Jurkat, Clone E6-1 (cell line): ENCODE results near the gene EXOC6B.

Experiments
- DNase-seq: peaks from one replicate; pipeline ENCODE4 v3.0.0-alpha.2; 2011; ENCODE audit warnings: low read depth, low spot score
- H3K4me3 ChIP-seq: 2 replicates; pipeline ENCODE4 v1.5.1; 2011; ENCODE audit warnings: mild to moderate bottlenecking, low read length, control low read depth, moderate library complexity

EXOC6B gene

DNA sequence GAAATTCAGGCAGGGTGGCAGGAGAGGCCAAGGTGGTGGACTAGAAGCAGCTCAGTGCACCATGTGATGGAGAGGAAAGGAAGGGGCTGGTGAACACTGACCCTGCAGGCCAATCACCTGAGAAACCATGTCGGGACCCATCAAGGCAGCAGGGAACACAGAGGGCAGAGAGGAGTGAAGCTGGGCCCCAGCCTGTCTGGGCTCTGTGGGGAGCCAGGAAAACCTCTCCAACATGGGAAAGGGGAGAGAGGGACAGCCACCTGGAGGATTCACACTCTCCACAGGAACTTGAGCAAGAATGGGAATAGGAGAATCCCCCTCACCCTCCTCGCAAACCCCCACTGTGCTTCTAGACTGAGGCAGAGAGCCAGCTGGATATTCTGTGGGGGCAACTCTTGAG lies 592.6 kb downstream of the EXOC6B start:
- H3K4me3 ChIP-seq, result no peak overlapping the region
- DNase-seq, result no peak

DNA sequence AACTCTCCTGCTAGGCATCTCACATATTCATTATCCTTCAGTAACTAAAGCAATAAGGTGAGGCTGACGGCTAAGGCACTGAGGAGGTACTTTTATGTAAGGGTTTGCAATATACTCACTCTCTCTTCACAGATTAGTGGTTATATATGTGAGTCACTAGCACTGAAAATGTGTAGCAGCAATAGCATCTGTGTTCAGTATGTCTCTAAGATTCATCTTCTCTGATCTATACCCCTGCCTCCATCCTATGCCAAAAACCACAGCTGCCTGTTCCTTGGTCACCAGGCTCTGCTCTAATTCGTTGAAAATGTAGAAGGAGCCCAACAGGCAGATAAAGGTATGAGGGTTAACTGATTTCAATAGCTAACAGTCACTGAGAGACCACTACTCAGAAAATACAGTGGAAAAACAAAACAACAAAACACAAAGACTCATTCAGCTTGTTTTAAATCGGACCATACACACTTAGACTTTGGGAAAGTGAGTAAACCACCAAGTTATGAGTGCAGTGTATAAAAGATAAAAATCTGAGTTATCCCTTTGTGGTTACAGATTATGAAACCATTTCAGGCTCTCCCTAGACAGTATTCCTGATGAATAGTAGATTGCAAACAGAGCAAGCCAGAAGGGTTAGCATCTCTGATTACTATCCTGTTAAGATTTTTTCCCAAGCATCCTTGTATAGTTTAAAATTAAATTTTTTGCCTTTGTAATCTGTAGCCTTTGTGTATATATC lies 602.8 kb downstream of the EXOC6B start:
- H3K4me3 ChIP-seq, result no peak overlapping the region
- DNase-seq, result no peak

DNA sequence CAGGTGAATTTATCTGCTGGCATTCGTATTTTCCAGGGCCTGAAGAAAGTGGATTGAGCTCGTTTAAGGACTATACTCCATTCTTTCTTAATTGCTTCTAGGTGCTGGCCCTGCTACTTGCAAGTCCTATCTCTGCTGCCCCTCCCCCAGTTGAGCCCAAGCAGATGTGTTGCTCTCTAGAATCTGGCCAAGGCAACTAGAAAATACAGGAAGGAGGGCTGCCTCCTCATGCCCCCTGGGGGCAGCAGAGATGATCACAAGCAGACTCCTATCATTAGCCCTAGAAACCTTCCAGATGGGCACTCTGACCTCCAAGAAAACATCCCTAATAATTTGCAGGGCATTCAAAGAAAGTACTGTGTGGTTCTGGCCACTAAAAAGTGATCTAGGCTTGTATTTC lies 605.7 kb downstream of the EXOC6B start:
- DNase-seq, result peak; percentile 14
- H3K4me3 ChIP-seq, result no peak overlapping the region

DNA sequence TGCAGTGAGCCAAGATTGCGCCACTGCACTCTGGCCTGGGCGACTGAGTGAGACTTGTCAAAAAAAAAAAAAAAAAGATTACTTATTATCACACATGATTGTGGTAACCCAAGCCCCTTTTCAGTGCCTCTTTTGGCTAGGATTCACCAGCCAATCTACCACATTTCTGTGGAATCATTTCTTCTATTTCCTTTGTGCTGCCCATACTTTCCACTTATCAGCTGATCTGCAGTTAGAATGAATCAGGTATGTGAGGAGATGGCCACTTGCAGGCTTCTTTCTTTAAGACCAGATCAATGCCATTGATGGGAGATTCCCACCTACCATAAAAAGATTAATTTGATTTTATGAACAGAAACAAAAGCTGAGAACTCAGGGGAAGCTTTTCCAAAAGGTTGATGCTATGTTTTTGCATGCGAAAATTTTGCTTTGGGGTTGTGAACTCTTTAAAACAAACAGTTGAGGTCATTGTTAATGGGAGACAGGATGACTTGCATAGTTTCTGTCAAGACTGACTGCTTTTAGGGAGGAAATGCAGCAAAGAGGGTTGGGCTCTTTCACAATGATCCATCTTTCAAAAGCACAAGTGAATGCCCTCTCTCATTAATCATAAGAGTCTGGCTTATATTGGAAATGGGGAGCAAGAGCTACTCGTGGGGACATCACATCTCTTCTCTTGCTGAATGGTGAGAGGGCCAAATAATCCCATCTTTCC lies 611.2 kb downstream of the EXOC6B start:
- H3K4me3 ChIP-seq, result no peak overlapping the region
- DNase-seq, result no peak

DNA sequence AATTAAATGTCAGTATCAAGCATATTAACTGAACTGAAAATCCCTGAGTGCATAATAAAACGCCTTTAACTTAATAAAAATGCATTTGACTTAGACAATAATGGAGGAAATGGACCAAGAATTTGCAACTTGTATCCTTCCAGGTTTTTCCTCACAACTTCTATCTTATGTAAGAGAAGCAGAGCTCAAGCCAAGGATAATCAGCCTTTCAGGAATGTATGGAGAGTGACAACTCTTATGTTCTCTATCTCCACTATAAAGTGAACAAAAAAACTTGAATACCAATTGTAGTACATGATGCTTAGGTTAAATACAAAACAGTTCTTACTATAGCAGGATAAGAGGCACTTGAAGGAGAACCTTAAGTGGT lies 613.4 kb downstream of the EXOC6B start:
- DNase-seq, result no peak
- no peak overlapping the region for H3K4me3 ChIP-seq

DNA sequence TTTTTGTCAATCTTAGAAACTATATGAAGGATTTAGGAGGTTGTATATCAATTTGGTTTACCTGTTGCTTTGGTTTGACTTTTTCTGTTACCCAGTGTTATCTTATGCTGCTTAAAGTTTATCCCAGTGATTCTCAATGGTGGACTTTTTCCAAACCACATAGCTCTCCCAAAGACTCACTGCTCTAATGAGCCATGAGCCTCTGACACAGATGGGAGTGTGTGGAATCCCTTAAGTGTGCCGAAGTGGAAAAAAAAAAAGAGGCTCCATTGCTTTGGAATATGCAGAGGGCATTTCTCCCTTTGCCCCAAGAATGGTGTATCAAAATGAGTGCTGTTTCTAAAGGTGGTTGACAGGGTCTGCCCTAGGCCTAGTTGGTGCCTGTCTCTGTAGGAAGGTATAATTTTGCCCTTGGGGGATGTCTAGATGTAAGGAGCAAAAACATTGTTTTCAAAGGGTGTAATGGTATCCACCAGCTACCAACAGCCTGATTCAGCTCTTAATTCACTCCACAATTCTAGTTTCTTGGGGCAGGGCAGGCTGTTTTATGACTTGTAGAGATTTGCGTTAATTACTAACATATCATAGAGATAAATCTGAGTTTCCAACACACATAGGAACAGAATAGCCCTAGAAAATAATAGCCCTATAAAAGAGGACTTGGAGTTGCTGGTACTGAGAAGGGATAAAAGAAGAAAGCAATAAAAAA lies 613.9 kb downstream of the EXOC6B start:
- no peak overlapping the region for H3K4me3 ChIP-seq
- no peak for DNase-seq

DNA sequence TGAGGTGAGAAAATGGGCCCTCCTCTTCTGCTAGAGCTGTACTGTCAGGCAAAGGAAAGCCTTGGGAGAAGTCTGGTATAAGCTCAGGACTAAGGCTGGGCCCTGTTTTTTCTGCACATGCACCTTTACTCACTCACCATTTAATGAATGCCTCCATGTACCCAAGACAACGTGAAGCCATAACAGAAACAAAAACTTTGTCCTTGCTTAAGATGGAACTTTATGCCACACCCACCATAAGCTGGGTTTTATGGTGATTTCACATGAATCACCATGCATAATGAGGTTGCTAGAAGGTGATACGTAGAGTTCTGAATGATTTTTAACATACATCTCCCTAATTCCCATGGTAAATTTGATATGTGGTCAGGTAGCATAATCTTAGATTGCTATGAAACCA lies 614.5 kb downstream of the EXOC6B start:
- DNase-seq, result no peak
- H3K4me3 ChIP-seq, result no peak overlapping the region

DNA sequence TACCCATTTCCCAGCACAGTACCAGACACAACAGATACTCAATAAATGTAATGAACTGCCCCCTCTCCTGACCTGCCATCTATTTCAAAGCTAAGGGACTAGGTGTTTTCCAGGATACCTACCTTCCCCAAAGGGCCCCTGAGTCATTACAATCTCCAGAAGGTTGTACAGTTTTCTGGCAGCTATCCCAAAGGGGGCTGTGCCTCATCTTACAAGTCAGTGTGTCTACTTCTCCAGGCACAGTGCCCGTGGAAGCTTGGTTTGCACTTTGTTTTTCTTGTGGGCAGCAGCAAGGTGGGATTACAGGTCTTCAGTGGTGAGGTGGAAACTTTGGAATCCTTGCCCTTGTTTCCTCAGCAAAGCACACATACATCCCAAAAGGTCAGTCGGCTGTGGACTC lies 615.4 kb downstream of the EXOC6B start:
- no peak for DNase-seq
- no peak overlapping the region for H3K4me3 ChIP-seq

DNA sequence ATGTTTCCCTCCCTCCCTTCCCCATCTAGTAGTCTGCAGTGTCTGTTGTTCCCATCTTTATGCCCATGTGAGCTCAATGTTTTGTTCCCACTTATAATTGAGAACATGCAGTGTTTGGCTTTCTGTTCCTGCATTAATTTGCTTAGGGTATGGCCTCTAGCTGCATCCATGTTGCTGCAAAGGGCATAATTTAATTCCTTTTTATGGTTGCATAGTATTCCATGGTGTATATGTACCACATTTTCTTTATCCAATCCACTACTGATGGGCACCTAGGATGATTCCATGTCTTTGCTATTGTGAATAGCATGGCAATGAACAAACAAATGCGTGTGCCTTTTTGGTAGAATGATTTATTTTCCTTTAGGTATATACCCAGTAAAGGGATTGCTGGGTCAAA lies 617.6 kb downstream of the EXOC6B start:
- DNase-seq, result no peak
- no peak overlapping the region for H3K4me3 ChIP-seq

DNA sequence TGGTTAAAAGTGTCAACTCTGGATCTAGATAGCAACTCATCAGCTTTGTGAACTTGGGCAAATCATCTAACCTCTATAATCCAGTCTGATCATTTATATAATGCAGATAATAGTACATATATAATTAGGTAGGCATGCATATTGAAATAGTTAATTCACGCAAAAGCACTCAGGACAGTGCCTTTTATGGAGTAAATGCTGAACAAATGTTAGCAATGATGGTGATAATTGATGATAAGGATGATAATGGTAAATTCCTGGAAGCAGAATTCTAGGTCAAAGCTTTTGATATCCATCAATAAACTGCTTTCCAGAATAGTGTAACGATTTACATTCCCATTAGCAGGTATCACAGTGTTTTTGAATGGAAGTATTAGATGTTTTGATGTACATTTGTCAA lies 618.5 kb downstream of the EXOC6B start:
- no peak for DNase-seq
- H3K4me3 ChIP-seq, result no peak overlapping the region

DNA sequence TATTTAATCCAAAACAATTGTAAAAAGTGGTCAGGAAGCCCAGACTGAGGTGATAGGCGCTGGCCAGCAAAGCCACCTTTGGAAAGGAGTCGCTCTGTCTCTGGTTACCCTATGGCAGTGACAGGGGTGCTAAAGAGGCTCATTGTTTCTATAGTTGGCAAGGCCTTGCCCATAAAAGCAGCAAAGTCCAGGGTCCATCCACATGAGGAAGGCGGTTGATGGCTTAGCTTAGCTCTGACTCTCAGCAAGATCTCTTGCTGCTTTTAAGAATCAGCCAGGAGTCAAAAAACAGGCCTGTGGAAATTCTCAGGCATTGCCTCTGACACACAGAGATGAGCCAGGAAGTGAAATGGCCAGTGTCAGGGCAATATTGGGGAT lies 620.3 kb downstream of the EXOC6B start:
- no peak for DNase-seq
- no peak overlapping the region for H3K4me3 ChIP-seq

DNA sequence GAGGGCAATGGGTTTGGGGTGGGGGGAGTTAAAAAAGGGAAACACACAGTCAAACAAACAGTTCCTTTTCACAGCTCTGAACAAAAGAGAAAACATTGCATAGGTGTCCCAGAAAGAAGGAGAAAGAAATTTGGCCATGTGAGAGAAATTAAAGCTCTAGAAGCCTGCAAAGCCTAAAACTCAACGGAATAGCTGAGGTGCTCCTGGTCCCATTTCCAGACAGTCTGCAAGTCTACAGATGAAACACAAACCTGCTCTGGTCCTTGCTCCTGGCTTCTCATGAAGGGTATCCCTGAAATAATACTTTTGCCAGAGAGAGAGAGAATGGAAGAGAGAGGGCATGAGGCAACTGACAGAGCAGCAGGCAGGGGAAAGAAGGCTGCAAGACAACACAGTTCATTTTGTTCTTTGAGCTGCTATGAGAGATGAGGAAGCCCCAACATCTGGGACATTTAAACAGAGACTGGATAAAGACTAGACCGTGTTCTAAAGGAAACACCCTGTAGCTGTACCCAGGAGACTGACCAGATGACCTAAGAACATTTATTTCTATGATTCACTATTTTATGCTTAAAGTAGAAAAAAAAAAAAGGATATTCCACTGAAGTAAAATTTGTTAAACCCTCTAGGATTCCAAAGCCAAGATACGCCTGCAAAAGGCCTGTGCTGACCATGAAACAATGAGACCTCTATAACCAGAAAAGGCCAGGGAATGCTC lies 620.9 kb downstream of the EXOC6B start:
- no peak overlapping the region for H3K4me3 ChIP-seq
- DNase-seq, result no peak

DNA sequence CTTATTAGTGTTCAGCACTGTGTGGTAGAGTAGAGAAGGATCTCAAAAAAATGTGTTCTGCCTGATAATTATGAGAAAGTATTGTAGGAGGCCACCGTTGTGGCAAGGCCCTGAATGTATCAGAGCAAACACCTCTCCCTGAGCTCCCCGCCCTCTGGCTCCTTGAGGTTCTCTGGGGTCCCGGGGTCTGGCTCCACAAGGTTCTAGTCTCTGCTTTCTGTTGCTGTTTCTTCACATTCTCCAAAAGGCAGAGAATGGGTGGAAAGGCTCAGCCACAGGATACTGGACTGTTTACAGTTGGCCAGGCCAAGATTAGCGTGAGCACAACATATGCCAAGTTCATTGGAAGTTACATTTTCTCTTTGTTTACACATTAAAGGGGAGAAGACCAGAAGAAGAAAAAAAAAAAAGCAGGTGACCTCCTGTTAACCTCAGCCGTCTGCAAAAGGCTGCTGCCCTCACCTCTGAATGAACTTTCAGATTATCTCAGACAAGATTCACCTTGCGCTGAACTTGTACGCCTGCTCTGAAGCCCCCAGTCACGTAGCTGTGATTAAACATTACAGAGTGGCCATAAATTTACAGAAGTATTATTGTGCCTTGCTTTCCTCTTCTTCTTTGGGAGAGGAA lies 621.6 kb downstream of the EXOC6B start:
- H3K4me3 ChIP-seq, result no peak overlapping the region
- DNase-seq, result no peak

DNA sequence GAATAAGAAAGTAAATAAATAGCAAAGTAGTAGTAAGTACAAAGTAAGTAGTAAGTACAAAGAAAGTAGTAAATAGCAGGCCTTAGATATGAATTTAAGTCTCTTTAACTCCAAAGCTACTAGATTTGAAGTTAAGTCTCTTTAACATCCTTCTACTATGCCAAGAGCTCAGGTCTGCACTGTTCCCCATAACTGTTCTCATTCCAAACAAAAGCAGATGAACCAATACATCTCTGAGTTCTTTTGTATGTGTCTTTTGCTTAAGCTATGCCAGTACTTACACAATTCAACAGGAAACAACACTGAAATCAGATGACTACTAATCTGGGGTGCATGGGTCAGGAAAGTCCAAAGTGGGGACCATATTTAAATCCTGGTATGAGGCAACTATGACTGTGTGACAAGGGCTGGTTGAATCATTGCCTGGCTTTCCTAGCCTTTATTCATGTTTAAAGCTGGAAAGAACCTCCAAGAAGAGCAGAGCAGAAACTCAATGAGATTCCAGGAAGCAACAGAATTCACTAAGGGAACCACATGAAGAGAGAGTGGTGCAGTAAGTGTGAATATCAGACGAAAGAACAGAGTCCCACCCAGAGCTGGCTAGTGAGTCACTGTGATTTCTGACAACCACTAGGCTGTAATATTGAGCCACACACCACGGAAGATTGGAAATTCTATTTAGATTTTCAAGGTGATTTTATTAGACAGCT lies 627.1 kb downstream of the EXOC6B start:
- DNase-seq, result no peak
- no peak overlapping the region for H3K4me3 ChIP-seq

DNA sequence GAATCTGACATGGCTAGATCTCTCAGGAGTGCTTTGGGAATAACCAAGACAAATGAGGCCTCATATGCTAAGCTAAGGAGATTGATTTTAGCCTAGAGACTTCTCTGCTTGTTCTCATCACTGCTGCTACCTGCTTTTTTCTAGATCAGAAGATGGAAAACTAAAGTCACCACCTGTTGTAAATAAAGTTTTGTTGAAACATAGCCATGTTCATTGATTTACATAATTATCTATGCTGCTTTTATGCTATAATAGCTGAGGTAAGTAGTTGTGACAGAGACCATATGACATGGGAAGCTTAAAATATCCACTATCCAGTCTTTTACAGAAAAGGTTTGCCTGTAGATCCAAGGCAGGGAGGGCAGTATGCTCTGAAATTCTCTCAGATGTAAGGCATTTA lies 632.1 kb downstream of the EXOC6B start:
- DNase-seq, result no peak
- H3K4me3 ChIP-seq, result no peak overlapping the region

DNA sequence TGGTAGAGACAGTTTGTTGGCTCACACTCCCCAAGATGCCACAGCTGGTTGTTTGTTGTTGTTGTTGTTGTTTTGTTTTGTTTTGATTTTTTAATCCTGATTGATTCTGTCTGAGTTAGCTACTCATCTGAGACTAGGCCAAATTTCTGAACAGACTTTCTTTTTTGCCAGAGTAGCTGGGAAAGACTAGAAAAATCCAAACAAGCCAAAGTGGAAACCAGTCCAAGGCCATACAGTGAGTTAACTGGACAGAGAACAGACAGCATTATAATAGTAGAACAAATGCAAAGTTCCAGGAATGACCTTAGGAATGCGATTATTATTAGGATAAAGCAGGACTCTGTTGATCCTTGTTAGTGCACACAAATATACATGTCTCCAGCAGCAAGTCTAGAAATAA lies 634.4 kb downstream of the EXOC6B start:
- H3K4me3 ChIP-seq, result no peak overlapping the region
- no peak for DNase-seq

DNA sequence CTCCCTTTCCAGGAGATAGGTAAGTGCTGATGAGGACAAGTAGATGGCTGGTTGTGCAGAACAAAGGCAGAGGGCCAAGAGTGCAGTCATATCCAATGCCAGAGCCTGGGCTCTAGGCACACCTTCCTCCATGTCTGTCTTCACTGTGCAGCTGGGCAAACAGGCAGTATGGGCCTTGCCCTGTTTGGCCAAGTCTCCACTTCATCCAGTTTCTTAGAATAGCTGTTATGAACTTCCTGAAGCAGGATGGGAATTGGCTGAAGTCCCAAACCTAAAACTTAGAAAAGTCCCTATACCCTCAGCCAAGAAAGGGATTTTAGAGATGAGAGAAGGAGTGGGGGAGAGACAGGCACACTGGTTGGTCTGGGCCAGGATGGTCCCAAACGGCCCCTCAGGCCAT lies 640.6 kb downstream of the EXOC6B start:
- DNase-seq, result no peak

DNA sequence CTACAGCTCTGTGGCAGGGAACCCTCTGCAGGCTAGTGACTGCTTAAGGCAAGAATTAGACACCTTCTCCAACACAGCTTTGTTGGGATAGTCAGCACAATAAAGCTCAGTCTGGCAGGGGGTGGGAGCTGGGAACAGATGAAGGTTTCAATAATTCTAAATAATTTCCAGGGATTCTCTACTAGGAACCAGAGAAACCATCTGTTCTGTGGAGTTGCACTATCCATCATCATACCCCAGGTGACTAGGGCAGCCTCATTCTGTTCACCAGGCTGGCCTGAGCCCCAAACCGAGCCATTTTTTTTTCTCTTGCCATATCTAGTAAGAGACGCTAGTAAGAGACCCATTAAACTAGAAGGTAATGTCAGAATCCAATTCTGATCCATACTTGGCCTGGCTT lies 642.4 kb downstream of the EXOC6B start:
- H3K4me3 ChIP-seq, result no peak overlapping the region
- DNase-seq, result no peak

More for the DNA sequence above, 640.6 kb downstream of the EXOC6B start:
- H3K4me3 ChIP-seq, result no peak overlapping the region

DNA sequence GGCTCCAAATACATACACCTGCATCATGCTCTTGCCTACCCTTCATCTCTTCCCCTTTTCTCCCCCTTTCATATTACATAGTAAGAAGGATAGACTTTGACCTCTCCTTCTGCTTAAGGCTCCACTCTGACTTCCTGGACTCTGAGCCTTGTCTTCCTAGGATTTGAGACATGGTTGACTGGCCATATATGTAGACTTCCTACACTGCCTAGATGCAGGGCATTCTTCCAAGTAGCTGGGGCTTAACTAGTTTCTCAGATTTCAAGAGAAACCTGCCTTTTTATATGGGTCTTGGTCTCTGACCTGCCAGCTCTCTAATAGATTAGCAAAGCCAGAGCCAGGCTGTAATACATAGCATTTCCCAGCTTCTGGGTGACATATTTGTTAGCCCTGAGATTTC lies 642.8 kb downstream of the EXOC6B start:
- no peak for DNase-seq
- H3K4me3 ChIP-seq, result no peak overlapping the region
